ENCODE data around the gene GPAT2. TPM values are rescaled to one million over a fixed set of nuclear protein-coding genes. Genes with fewer than 3 reads are reported as not detected.
A peak's percentile ranks its signal among the peaks of the same experiment; 100 is the strongest.
"Not testable (repeated sequence)": the region's sequence is repeated elsewhere in the genome, so short reads cannot be mapped to it uniquely, and the experiment has no call there.

Gene GPAT2
- total RNA-seq, 1 donor from 2014 or later = not detected

DNA sequence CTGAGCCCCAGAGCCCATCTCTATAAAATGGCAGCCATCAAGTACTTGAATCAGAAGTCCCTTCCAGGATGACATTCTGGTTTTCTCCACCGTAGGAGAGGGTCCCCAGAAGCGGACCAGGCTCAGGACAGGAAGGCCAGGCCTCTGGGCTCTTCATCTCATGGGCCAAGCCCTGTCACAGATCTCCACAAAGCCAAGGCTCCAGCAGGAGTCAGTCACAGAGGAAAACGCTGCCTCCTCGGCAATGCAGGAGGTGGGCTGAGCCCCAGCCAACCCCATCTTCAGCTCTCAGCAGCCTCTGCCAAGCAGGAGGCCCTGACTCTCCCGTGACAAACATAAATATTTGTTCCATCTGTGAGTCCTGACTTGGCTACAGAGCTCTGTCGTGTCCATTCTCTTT, 39.4 kb upstream of the GPAT2 start:
- Histone ChIP-seq H3K27me3 (no peaks in the 10 kb centered on the region), H3K9ac (no peak overlapping the region), H4K20me1 (ENCODE audit: low read depth) (no peaks in the 10 kb centered on the region), H3K4me3 (no peak overlapping the region), H3K36me3 (no peaks in the 10 kb centered on the region), H3F3A (ENCODE audit: low read depth) (no peaks in the 10 kb centered on the region), H3K4me2 (no peak overlapping the region), H2AFZ (replicated peaks) (no peak overlapping the region), H3K9me3 (ENCODE audit: low read depth) (no peaks in the 10 kb centered on the region), H3K79me2 (ENCODE audit: low read depth) (no peaks in the 10 kb centered on the region), H3K4me1 (peaks cover 3% of the 10 kb centered on the region), H3K27ac (no peak overlapping the region)
- no peaks in the 10 kb centered on the region for H3K36me3 Mint-ChIP-seq
- peaks cover 18% of the 10 kb centered on the region for H3K9me3 Mint-ChIP-seq
- peaks cover 6% of the 10 kb centered on the region for H3K27me3 Mint-ChIP-seq (ENCODE audit: insufficient read depth, low read depth)
- no peak for DNase-seq (ENCODE audit: low spot score)
- H3K4me3 Mint-ChIP-seq = no peak overlapping the region
- H3K27ac Mint-ChIP-seq = no peak overlapping the region
- H3K4me1 Mint-ChIP-seq = peaks cover 3% of the 10 kb centered on the region
- no peak for TF ChIP-seq EZH2 (IDR thresholded peaks at IDR 0.05)
- TF ChIP-seq, protein P1, sequence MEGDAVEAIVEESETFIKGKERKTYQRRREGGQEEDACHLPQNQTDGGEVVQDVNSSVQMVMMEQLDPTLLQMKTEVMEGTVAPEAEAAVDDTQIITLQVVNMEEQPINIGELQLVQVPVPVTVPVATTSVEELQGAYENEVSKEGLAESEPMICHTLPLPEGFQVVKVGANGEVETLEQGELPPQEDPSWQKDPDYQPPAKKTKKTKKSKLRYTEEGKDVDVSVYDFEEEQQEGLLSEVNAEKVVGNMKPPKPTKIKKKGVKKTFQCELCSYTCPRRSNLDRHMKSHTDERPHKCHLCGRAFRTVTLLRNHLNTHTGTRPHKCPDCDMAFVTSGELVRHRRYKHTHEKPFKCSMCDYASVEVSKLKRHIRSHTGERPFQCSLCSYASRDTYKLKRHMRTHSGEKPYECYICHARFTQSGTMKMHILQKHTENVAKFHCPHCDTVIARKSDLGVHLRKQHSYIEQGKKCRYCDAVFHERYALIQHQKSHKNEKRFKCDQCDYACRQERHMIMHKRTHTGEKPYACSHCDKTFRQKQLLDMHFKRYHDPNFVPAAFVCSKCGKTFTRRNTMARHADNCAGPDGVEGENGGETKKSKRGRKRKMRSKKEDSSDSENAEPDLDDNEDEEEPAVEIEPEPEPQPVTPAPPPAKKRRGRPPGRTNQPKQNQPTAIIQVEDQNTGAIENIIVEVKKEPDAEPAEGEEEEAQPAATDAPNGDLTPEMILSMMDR (IDR thresholded peaks at IDR 0.05) = no peak
- TF ChIP-seq EZH2phosphoT487 (IDR thresholded peaks at IDR 0.05) = no peak

- H4K20me1 ChIP-seq (ENCODE audit: low read depth) = no peaks in the 10 kb centered on the region
- Mint-ChIP-seq H3K27ac (no peak overlapping the region), H3K27me3 (ENCODE audit: insufficient read depth, low read depth) (peaks cover 5% of the 10 kb centered on the region), H3K4me3 (no peak overlapping the region), H3K4me1 (peaks cover 3% of the 10 kb centered on the region), H3K36me3 (no peaks in the 10 kb centered on the region), H3K9me3 (peaks cover 18% of the 10 kb centered on the region)
- H3K4me1 ChIP-seq = peaks cover 3% of the 10 kb centered on the region
- no peaks in the 10 kb centered on the region for H3K36me3 ChIP-seq
- no peaks in the 10 kb centered on the region for H3K79me2 ChIP-seq (ENCODE audit: low read depth)
- H3K4me2 ChIP-seq = no peak overlapping the region
- H2AFZ ChIP-seq (replicated peaks) = no peak overlapping the region
- no peak overlapping the region for H3K27ac ChIP-seq
- no peak for DNase-seq (ENCODE audit: low spot score)
- no peaks in the 10 kb centered on the region for H3K27me3 ChIP-seq
- H3K4me3 ChIP-seq = no peak overlapping the region
- H3K9ac ChIP-seq = no peak overlapping the region
- TF ChIP-seq, protein P1 (IDR thresholded peaks at IDR 0.05) = no peak
- no peak for TF ChIP-seq EZH2 (IDR thresholded peaks at IDR 0.05)
- no peaks in the 10 kb centered on the region for H3K9me3 ChIP-seq (ENCODE audit: low read depth)
- H3F3A ChIP-seq (ENCODE audit: low read depth) = no peaks in the 10 kb centered on the region
Measured at GRCh38 chr2:96073170-96073775, 38.6 kb upstream of the GPAT2 start.

DNA sequence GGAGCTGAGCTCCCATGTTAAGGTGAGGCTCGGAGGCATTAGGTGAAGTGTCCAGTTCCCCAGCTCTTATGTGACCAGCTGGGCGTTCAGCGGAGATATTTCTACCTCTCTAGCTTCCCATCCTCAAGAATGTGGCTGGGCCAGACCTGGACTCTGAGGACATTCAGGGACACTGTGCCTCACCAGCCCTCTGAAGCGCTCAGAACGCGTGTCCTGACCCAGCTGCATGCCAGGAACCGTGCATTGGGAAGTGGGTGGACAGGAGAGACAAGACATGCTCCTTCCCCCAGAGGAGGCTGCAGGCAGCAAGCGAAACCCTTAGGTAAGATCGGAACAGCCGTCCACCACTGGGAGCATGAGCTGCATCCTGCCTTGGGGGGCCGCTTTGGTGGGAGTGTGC, 38.0 kb upstream of the GPAT2 start:
- Mint-ChIP-seq H3K27me3 (ENCODE audit: insufficient read depth, low read depth) (peaks cover 5% of the 10 kb centered on the region), H3K4me3 (no peak overlapping the region), H3K36me3 (no peaks in the 10 kb centered on the region), H3K4me1 (peaks cover 3% of the 10 kb centered on the region), H3K27ac (no peak overlapping the region), H3K9me3 (peaks cover 18% of the 10 kb centered on the region)
- Histone ChIP-seq H3K9ac (no peak overlapping the region), H4K20me1 (ENCODE audit: low read depth) (no peaks in the 10 kb centered on the region), H3K4me3 (no peak overlapping the region), H3K27ac (no peak overlapping the region), H3F3A (ENCODE audit: low read depth) (no peaks in the 10 kb centered on the region), H3K27me3 (no peaks in the 10 kb centered on the region), H3K4me2 (no peak overlapping the region), H2AFZ (replicated peaks) (no peak overlapping the region), H3K4me1 (peaks cover 3% of the 10 kb centered on the region), H3K79me2 (ENCODE audit: low read depth) (no peaks in the 10 kb centered on the region), H3K9me3 (ENCODE audit: low read depth) (no peaks in the 10 kb centered on the region), H3K36me3 (no peaks in the 10 kb centered on the region)
- no peak for DNase-seq (ENCODE audit: low spot score)
- TF ChIP-seq, protein P1 (IDR thresholded peaks at IDR 0.05) = no peak
- TF ChIP-seq EZH2phosphoT487 (IDR thresholded peaks at IDR 0.05) = no peak
- TF ChIP-seq EZH2 (IDR thresholded peaks at IDR 0.05) = no peak

DNA sequence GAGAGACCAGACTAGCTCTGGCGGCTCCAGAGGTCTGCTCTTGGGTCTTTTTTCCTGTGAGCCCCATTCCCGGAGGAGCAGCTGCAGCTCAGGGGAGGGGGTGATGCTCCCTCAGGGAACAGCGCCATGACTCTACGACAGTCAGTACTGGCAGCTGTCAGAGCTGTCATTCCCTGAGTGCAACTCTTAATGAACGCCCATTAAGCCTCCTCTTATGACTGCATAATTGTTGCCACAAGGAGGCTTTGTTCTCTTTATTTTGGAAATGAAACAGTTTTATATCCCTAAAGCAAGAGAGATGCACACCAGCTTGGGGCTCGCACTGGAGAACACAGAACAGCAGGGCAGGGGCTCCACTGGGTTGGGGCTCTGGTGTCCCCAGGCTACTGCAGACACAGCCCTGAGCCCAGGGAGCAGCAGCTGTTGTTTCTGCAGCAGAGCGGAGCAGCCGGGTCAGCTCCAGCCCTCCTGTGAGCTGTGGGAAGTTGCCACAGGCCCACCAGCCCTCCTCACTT, 37.3 kb upstream of the GPAT2 start:
- H3K36me3 ChIP-seq; H3K27ac Mint-ChIP-seq; H2AFZ ChIP-seq (replicated peaks); H3K4me3 ChIP-seq; H3K9ac ChIP-seq; H3K36me3 Mint-ChIP-seq; H3K27me3 Mint-ChIP-seq (ENCODE audit: insufficient read depth, low read depth); H4K20me1 ChIP-seq (ENCODE audit: low read depth); H3K79me2 ChIP-seq (ENCODE audit: low read depth); H3K4me1 Mint-ChIP-seq; H3K4me1 ChIP-seq; H3K4me3 Mint-ChIP-seq; H3K27ac ChIP-seq; H3K27me3 ChIP-seq; H3K9me3 ChIP-seq (ENCODE audit: low read depth); H3F3A ChIP-seq (ENCODE audit: low read depth); H3K4me2 ChIP-seq; DNase-seq (ENCODE audit: low spot score): not testable (repeated sequence)
- peaks cover 15% of the 10 kb centered on the region for H3K9me3 Mint-ChIP-seq

DNA sequence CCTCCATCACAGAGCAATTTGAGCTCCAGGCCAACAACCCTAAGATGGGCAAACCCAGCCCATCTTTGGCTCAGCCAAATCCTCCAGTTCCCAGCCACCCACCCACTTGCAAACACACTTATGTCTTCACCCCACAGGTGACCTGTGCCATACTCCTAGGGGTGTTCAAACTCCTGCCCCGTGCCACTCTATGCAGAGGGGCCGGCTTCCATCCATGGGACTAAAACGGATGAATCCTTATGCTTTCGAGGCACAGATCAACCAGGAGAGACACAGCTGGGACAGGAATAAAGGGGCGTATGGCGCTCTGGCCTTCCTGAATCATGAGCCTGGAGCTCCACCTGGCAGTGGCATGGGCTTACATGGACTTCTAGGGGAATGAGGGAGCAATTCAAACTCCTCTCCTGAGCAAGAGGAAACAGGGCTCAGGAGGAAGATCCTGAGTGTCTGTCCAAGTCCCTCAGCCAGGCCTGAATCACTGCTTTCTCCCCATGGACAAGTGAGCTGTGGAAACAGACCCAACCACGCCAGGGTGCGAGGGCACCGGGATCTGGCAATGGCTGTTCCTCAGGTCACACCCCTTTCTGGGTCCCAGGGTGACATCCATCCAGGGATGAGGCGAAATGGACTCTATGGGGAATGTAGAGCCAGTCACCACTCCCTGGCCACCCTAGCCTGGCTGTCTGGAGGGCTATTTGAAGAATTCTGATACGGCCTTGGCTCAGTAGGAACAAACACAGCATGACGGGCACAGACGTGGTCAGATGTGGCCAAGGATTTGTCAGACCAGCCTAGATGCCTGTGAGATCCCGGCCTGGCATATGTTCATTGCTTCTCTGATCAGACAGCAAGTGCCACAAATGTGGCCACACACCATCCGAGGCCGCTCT, 36.6 kb upstream of the GPAT2 start:
- H2AFZ ChIP-seq (replicated peaks); H3K4me3 Mint-ChIP-seq; H4K20me1 ChIP-seq (ENCODE audit: low read depth); H3K4me3 ChIP-seq; H3K4me1 Mint-ChIP-seq; H3K36me3 Mint-ChIP-seq; DNase-seq (ENCODE audit: low spot score); H3K4me1 ChIP-seq; H3K9ac ChIP-seq; H3K27me3 Mint-ChIP-seq (ENCODE audit: insufficient read depth, low read depth); H3K79me2 ChIP-seq (ENCODE audit: low read depth); H3K27me3 ChIP-seq; H3K4me2 ChIP-seq; H3F3A ChIP-seq (ENCODE audit: low read depth); H3K9me3 ChIP-seq (ENCODE audit: low read depth); H3K27ac ChIP-seq; H3K36me3 ChIP-seq: not testable (repeated sequence)
- H3K9me3 Mint-ChIP-seq = peaks cover 12% of the 10 kb centered on the region
- peak overlapping the region; percentile 83 for H3K27ac Mint-ChIP-seq
